ENCODE results near the gene PKP2. TPM values are rescaled to one million over a fixed set of nuclear protein-coding genes. Genes with fewer than 3 reads are reported as not detected.

PKP2 gene
- total RNA-seq, 2 donors from 2014 or later: 0.45 to 0.77 TPM

DNA sequence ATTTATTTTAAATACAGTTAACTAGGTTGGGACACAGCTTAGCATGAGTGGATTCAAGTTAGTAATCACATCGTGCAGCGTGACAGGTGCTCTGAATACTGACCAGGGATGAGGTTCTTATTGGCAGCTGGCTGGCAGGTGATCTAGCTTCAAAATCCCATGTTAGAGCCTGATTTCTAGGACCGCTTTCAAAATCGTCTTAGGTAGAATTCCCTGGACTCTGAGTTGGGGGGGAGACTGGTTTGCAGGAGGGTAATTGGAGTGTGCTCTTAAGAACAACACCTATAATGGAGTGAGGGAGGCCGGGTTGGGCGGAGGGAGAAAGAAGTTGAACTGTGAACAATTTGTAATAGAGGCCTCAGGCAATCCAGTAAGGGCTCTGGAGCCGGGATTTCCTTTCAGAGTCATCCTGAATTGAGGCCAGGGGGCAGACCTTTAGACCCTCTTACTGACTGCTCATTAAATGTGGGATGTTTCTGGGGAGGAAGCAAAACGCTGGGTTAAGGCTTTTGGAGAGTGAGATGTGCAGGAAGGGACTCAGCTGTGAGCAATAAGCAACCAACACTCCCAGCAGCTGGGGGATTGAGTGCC is 140.0 kb downstream of the PKP2 start:
- no peak for DNase-seq (ENCODE audit: low spot score in 2 of 2)
- peak overlapping the region; percentile 92 to 98 for H3K27ac Mint-ChIP-seq
- peaks cover 8 to 15% of the 10 kb centered on the region in 2 donors for H3K36me3 Mint-ChIP-seq

GRCh38 chr12:32755654-32756475 is 140.7 kb downstream of the PKP2 start, which contains the start of gene YARS2:
TSS of gene YARS2 (minus strand) at chr12:32755897. CDS start at chr12:32755874, 23 bp downstream.
- ATAC-seq (peak; percentile 88 to 94), DNase-seq (ENCODE audit: low spot score in 2 of 2) (peak; percentile 79 to 90)
- H3K9me3 Mint-ChIP-seq: no peaks in the 10 kb centered on the region
- H3K27ac Mint-ChIP-seq: peak within 1 kb of the TSS; percentile 92 to 98
- H3K36me3 Mint-ChIP-seq: peaks cover 8 to 15% of the 10 kb centered on the region in 2 donors

More for the DNA sequence above, 140.0 kb downstream of the PKP2 start:
- no peak for ATAC-seq
- H3K9me3 Mint-ChIP-seq: no peaks in the 10 kb centered on the region

DNA sequence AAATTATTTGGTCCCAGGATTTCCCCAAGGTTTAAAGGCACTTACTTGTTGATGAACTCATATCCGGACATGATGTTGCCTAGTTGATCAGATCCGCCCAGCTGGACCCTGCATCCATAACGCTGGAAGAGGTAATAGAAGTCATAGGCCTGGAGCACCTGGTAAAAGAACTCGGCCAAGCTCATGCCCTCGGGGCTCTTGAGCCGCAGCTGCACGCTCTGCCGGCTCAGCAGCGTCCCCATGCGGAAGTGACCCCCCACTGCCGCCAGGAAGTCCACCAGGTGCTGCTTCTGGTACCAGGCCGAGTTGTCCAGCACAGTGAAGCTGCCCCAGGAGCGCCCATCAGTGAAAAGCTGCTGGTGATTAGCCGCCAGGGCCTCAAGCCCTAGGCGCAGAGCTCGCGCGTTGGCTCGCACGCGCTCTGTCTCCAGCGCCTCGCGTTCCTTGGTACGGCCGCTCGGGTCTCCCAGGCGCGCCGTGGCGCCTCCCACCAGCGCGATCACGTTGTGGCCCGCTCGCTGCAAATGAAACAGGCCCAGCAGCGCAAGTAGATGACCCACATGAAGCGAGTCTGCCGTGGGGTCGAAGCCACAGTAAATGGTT is 141.4 kb downstream of the PKP2 start:
- Mint-ChIP-seq H3K27ac (peak overlapping the region; percentile 92 to 98), H3K9me3 (no peaks in the 10 kb centered on the region), H3K36me3 (peaks cover 8 to 15% of the 10 kb centered on the region in 2 donors)
- DNase-seq (ENCODE audit: low spot score in 2 of 2) (peak; percentile 77 to 79), ATAC-seq (peak; percentile 69 to 73)

DNA sequence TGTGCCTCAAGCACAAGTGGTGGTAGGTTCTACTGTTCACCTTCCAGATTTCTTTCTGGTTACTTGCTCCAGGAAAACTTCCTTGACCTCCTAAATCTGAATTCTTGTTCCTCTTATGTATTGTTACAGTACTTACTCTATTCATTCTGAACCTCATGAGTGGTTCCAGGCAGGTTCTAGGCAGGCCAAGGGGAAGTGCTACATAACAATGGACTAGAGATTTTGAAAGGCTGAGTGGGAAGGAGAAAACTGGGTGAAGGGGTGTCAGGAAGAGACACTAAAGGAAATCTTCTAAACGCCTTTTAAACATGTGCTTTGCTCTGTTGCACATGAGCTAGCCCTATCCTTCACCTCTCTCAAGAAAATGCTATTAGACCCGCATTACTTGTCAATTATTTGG is 142.5 kb downstream of the PKP2 start:
- no peak for ATAC-seq
- H3K27ac Mint-ChIP-seq: peak overlapping the region; percentile 92 to 98

DNA sequence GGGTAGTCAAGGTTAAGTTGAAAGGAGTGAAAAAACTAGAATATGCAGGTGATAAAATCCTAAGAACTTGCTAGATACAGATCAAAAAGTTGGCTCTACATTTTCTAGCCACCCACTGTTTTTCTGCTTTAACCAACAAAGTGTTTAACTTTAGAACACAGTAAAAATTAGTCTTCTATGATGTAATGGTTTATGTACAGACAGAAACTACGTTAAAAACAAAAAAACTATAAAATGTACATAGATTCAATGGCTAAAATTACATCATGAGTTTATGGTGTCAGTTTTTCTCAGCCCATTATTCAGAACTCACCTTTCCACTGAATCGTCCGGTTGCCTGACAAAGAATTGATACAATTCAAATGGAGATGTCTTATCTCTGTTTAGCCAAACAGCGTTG is 143.0 kb downstream of the PKP2 start:
- Mint-ChIP-seq H3K9me3 (no peaks in the 10 kb centered on the region), H3K36me3 (peaks cover 8 to 15% of the 10 kb centered on the region in 2 donors), H3K27ac (peak overlapping the region in 1 of 2 donors; percentile 98)
- DNase-seq (ENCODE audit: low spot score in 2 of 2) (no peak), ATAC-seq (no peak)

More for the DNA sequence above, 142.5 kb downstream of the PKP2 start:
- Mint-ChIP-seq H3K36me3 (peaks cover 8 to 15% of the 10 kb centered on the region in 2 donors), H3K9me3 (no peaks in the 10 kb centered on the region)
- DNase-seq (ENCODE audit: low spot score in 2 of 2): no peak

DNA sequence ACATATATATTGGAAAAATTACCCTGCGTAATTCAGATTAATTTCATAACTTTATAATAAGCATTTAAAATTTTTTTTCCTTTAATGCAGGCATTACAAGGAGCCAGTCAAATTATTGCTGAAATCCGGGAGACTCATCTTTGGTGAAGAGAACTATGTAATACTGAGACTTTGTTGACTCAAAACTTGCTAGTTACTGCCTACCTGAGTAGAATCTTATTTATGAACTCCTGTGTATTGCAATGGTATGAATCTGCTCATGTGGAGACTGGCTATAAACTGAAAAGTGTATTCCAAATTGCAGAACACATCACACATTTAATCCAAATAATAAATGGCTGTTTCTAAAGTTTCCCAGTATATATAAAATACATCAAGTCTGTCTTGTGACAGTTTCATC is 153.3 kb downstream of the PKP2 start:
- DNase-seq (ENCODE audit: low spot score in 2 of 2): no peak
- peak in 1 of 2 donors; percentile 58 for ATAC-seq
- Mint-ChIP-seq H3K9me3 (no peaks in the 10 kb centered on the region), H3K27ac (no peak overlapping the region), H3K36me3 (peaks cover 4 to 12% of the 10 kb centered on the region in 2 donors)

DNA sequence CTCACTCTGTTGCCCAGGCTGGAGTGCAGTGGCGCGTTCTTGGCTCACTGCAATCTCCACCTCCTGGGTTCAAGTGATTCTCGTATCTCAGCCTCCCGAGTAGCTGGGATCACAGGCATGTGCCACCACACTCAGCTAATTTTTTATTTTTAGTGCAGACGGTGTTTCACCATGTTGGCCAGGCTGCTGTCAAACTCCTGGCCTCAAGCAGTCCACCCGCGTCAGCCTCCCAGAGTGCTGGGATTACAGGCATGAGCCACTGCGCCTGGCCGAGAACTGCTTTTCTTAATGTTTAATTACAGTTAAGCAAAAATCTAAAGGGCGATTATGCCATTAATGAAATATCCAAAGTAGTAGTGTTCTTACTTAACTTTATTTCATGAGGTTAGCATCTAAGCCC is 154.4 kb downstream of the PKP2 start:
- DNase-seq (ENCODE audit: low spot score in 2 of 2) (no peak), ATAC-seq (no peak)
- Mint-ChIP-seq H3K9me3 (no peaks in the 10 kb centered on the region), H3K27ac (no peak overlapping the region), H3K36me3 (peaks cover 0 to 6% of the 10 kb centered on the region in 2 donors)

Other genes with a start within 250 kb of the PKP2 start
- 10 to 100 TPM; 52.2 to 71.1 TPM for gene DNM1L, start 217.5 kb downstream of the PKP2 start, total RNA-seq
- 10 to 100 TPM; 18.0 to 28.8 TPM for gene YARS2, start 140.9 kb downstream of the PKP2 start, total RNA-seq

Measured in activated naive CD4-positive, alpha-beta T cell treated with anti-CD3 and anti-CD28 coated beads, Interleukin-2, amount 50 U/mL, for 72 hours (primary cell).